Measurements from ENCODE around the gene RNF225.

GRCh38 chr19:58353717-58354477, 41.6 kb upstream of the RNF225 start:
- TF ChIP-seq POLR2A (IDR thresholded peaks at IDR 0.05), result no peak
- no peak for TF ChIP-seq EP300 (IDR thresholded peaks at IDR 0.05)
- TF ChIP-seq CTCF (IDR thresholded peaks at IDR 0.05), result no peak
